ENCODE results near the gene MGMT. TPM values are rescaled to one million over a fixed set of nuclear protein-coding genes. Genes with fewer than 3 reads are reported as not detected.

The MGMT gene
- total and polyA plus RNA-seq, 2 donors (not counting 1 experiment from before 2014, with no cell fraction given): 1.9 to 29.1 TPM

DNA sequence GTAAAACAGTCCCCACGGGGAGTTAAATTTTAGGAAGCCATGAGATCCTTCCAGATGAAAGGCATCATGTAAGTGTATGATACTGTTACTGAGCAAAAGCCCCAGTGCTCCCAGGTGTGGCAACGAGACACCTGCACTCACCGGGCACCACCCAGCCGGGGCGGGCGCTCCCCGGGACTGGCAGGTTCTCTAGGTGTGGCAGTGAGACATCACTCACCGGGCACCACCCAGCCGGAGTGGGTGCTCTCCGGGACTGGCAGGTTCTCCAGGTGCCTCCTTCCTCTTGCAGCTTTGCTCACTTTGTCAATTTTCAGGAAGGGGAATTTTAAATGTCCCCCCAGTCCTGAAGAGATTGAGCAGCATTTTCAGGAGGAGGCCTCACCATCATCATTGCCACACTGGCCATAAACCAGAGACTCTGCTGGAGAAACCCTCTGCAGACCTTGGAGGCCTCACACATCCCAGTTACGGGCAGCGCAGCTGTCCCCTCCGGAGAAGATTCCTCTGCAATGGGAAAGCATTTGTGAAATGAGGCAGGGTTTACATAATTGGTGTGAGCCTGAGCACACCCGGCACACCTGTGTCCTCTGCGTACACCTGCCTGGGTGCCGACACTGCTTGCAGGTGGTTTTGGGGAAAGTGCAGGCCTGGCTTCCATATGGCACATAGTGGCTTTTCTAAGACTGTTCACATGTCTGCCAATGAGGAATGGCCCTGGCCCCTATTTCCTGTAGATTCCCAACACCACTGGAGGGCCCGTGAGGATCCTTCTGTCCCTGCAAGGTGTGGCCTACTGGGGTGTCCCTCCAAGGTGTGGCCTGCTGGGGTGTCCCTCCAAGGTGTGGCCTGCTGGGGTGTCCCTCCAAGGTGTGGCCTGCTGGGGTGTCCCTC lies 305.7 kb downstream of the MGMT start:
- no peaks in the 10 kb centered on the region for H3K4me1 ChIP-seq (ENCODE audit: control insufficient read depth, extremely low read depth, insufficient read depth, low read length)
- no peaks in the 10 kb centered on the region for H3K36me3 ChIP-seq (ENCODE audit: control insufficient read depth, insufficient read depth, low read length)
- TF ChIP-seq CTCF (conservative IDR thresholded peaks at IDR 0.05 in 1 of 2, IDR thresholded peaks at IDR 0.05 in 1 of 2; ENCODE audit: low read depth in 1 of 2, low read length in 2 of 2): no peak
- no peak for TF ChIP-seq EZH2 (IDR thresholded peaks at IDR 0.05; ENCODE audit: low read length, missing control alignments)
- no peak for DNase-seq (ENCODE audit: low read depth in 2 of 2)
- no peak overlapping the region for H3K9ac ChIP-seq (ENCODE audit: insufficient read depth, low read length)
- H3K4me3 ChIP-seq (replicated peaks in 1 of 4; ENCODE audit: control extremely low read depth in 1 of 4, insufficient read depth in 1 of 4, low read depth in 3 of 4, low read length in 4 of 4): no peak overlapping the region
- no peak overlapping the region for H3K4me2 ChIP-seq (ENCODE audit: extremely low read depth, insufficient read depth, low read length)
- H2AFZ ChIP-seq (ENCODE audit: low read length): no peak overlapping the region
- H3K27me3 ChIP-seq (ENCODE audit: control insufficient read depth, insufficient read depth, low read length): no peaks in the 10 kb centered on the region
- no peak overlapping the region for H3K27ac ChIP-seq (ENCODE audit: insufficient read depth, low read length)
- H3K79me2 ChIP-seq (ENCODE audit: control insufficient read depth, insufficient read depth, low read length): no peaks in the 10 kb centered on the region
- H3K9me3 ChIP-seq (ENCODE audit: control insufficient read depth, insufficient read depth, low read depth, low read length): no peaks in the 10 kb centered on the region
- H4K20me1 ChIP-seq (ENCODE audit: control insufficient read depth, extremely low read depth, insufficient read depth, low read length): no peaks in the 10 kb centered on the region

- no peak for DNase-seq (ENCODE audit: low read depth in 2 of 2)
- Histone ChIP-seq H3K27ac (ENCODE audit: insufficient read depth, low read length) (no peak overlapping the region), H3K4me3 (replicated peaks in 1 of 4; ENCODE audit: control extremely low read depth in 1 of 4, insufficient read depth in 1 of 4, low read depth in 3 of 4, low read length in 4 of 4) (no peak overlapping the region), H3K79me2 (ENCODE audit: control insufficient read depth, insufficient read depth, low read length) (no peaks in the 10 kb centered on the region), H3K9me3 (ENCODE audit: control insufficient read depth, insufficient read depth, low read depth, low read length) (no peaks in the 10 kb centered on the region), H3K27me3 (ENCODE audit: control insufficient read depth, insufficient read depth, low read length) (no peaks in the 10 kb centered on the region), H3K36me3 (ENCODE audit: control insufficient read depth, insufficient read depth, low read length) (no peaks in the 10 kb centered on the region), H3K9ac (ENCODE audit: insufficient read depth, low read length) (no peak overlapping the region), H2AFZ (ENCODE audit: low read length) (no peak overlapping the region), H3K4me2 (ENCODE audit: extremely low read depth, insufficient read depth, low read length) (no peak overlapping the region), H4K20me1 (ENCODE audit: control insufficient read depth, extremely low read depth, insufficient read depth, low read length) (no peaks in the 10 kb centered on the region), H3K4me1 (ENCODE audit: control insufficient read depth, extremely low read depth, insufficient read depth, low read length) (no peaks in the 10 kb centered on the region)
- TF ChIP-seq EZH2 (IDR thresholded peaks at IDR 0.05; ENCODE audit: low read length, missing control alignments) (no peak), CTCF (conservative IDR thresholded peaks at IDR 0.05 in 1 of 2, IDR thresholded peaks at IDR 0.05 in 1 of 2; ENCODE audit: low read depth in 1 of 2, low read length in 2 of 2) (no peak)
Measured at GRCh38 chr10:129773359-129773990, 306.4 kb downstream of the MGMT start.

- no peaks in the 10 kb centered on the region for H3K9me3 ChIP-seq (ENCODE audit: control insufficient read depth, insufficient read depth, low read depth, low read length)
- H4K20me1 ChIP-seq (ENCODE audit: control insufficient read depth, extremely low read depth, insufficient read depth, low read length): no peaks in the 10 kb centered on the region
- no peaks in the 10 kb centered on the region for H3K4me1 ChIP-seq (ENCODE audit: control insufficient read depth, extremely low read depth, insufficient read depth, low read length)
- H3K4me2 ChIP-seq (ENCODE audit: extremely low read depth, insufficient read depth, low read length): no peak overlapping the region
- H3K27ac ChIP-seq (ENCODE audit: insufficient read depth, low read length): no peak overlapping the region
- H3K27me3 ChIP-seq (ENCODE audit: control insufficient read depth, insufficient read depth, low read length): no peaks in the 10 kb centered on the region
- H3K4me3 ChIP-seq (replicated peaks in 1 of 4; ENCODE audit: control extremely low read depth in 1 of 4, insufficient read depth in 1 of 4, low read depth in 3 of 4, low read length in 4 of 4): no peak overlapping the region
- no peak overlapping the region for H2AFZ ChIP-seq (ENCODE audit: low read length)
- no peak for TF ChIP-seq CTCF (conservative IDR thresholded peaks at IDR 0.05 in 1 of 2, IDR thresholded peaks at IDR 0.05 in 1 of 2; ENCODE audit: low read depth in 1 of 2, low read length in 2 of 2)
- TF ChIP-seq EZH2 (IDR thresholded peaks at IDR 0.05; ENCODE audit: low read length, missing control alignments): no peak
- no peak overlapping the region for H3K9ac ChIP-seq (ENCODE audit: insufficient read depth, low read length)
- no peaks in the 10 kb centered on the region for H3K79me2 ChIP-seq (ENCODE audit: control insufficient read depth, insufficient read depth, low read length)
- no peaks in the 10 kb centered on the region for H3K36me3 ChIP-seq (ENCODE audit: control insufficient read depth, insufficient read depth, low read length)
- DNase-seq (ENCODE audit: low read depth in 2 of 2): no peak
Measured at GRCh38 chr10:129774082-129774735, 307.2 kb downstream of the MGMT start.

All from fibroblast of lung (primary cell).